ENCODE data around the gene SERHL2.
"Not testable (repeated sequence)": the region's sequence is repeated elsewhere in the genome, so short reads cannot be mapped to it uniquely, and the experiment has no call there.

- not testable (repeated sequence) for TF ChIP-seq EZH2phosphoT487 (IDR thresholded peaks at IDR 0.05; ENCODE audit: low read depth, severe bottlenecking, unreplicated experiment); CTCF (IDR thresholded peaks at IDR 0.05; ENCODE audit: poor library complexity); EZH2 (IDR thresholded peaks at IDR 0.05; ENCODE audit: borderline replicate concordance)
These were observed 34.9 kb upstream of the SERHL2 start for GRCh38 chr22:42518638-42519524.
